H1 (cell line): Measurements from ENCODE around the gene TAGLN3. TPM values are rescaled to one million over a fixed set of nuclear protein-coding genes. Genes with fewer than 3 reads are reported as not detected.

Experiments used
- CTCF ChIA-PET: fragments of 300-600 bp; sonication (Branson Sonifier 250); formaldehyde crosslinking; loops from one replicate; lab custom pipeline; 2021; ENCODE audit not compliant: partially characterized antibody; lab: Charles Lee
- POLR2A ChIA-PET: fragments of 300-600 bp; sonication (Branson Sonifier 250); formaldehyde crosslinking; loops from one replicate; lab custom pipeline; 2021; ENCODE audit warnings: inconsistent platforms; ENCODE audit not compliant: partially characterized antibody; lab: Charles Lee
- DNase-seq, 2 experiments: peaks; one replicate each; pipeline versions ENCODE4 v3.0.0 to v3.0.0-alpha.2; 2010 to 2022; ENCODE audit warnings: low spot score in 2 of 2, low read depth in 1 of 2, mixed read lengths in 1 of 2
- FAIRE-seq: peaks from 2 replicates; lab custom pipeline; 2011; peaks lifted over from hg19 to GRCh38; lab: Jason Lieb, UNC
- H2AFZ ChIP-seq: 2 replicates; pipeline ENCODE4 v1.8.1; 2012; ENCODE audit warnings: low read length, inconsistent platforms
- H2AK5ac ChIP-seq: 2 replicates; pipeline ENCODE4 v1.6.1; 2013; ENCODE audit warnings: low read depth, low read length
- H2BK120ac ChIP-seq: replicated peaks from 2 replicates; pipeline ENCODE3; 2013; ENCODE audit warnings: low read depth, low read length, inconsistent platforms
- H2BK12ac ChIP-seq: 2 replicates; pipeline ENCODE4 v1.6.1; 2013; ENCODE audit warnings: low read depth, low read length
- H2BK15ac ChIP-seq: 2 replicates; pipeline ENCODE4 v1.6.1; 2013; ENCODE audit warnings: low read length
- H2BK20ac ChIP-seq: 2 replicates; pipeline ENCODE4 v1.6.1; 2013; ENCODE audit warnings: low read length
- H2BK5ac ChIP-seq: 2 replicates; pipeline ENCODE4 v1.6.1; 2013; ENCODE audit warnings: low read depth, low read length
- H3K14ac ChIP-seq: 2 replicates; pipeline ENCODE4 v1.6.1; 2013; ENCODE audit warnings: inconsistent platforms; ENCODE audit not compliant: insufficient read length
- H3K18ac ChIP-seq: 2 replicates; pipeline ENCODE4 v1.6.1; 2013; ENCODE audit warnings: low read length; ENCODE audit errors: extremely low read depth
- H3K23ac ChIP-seq: 2 replicates; pipeline ENCODE4 v1.6.1; 2013; ENCODE audit warnings: inconsistent platforms; ENCODE audit not compliant: insufficient read length
- H3K23me2 ChIP-seq: 2 replicates; pipeline ENCODE4 v1.6.1; 2013; ENCODE audit warnings: low read depth, low read length
- H3K27ac ChIP-seq: 2 replicates; pipeline ENCODE4 v1.6.1; 2011; ENCODE audit warnings: low read depth, low read length, inconsistent platforms
- H3K27me3 ChIP-seq, 4 experiments: replicated peaks in 1 of 4; 1 replicate in 1 of 4; 2 replicates in 3 of 4; pipeline versions ENCODE4 v1.6.1 to v1.8.1; 2011 to 2013; ENCODE audit warnings: low read length in 3 of 4, mild to moderate bottlenecking in 3 of 4, inconsistent platforms in 2 of 4, mixed read lengths in 2 of 4, moderate library complexity in 1 of 4; ENCODE audit not compliant: control insufficient read depth in 3 of 4, insufficient read depth in 3 of 4; ENCODE audit errors: extremely low read depth in 1 of 4
- H3K36me3 ChIP-seq, 4 experiments: 2 replicates each; pipeline versions ENCODE4 v1.6.1 to v1.8.1; 2011 to 2013; ENCODE audit warnings: mild to moderate bottlenecking in 4 of 4, low read length in 3 of 4, moderate library complexity in 2 of 4, control low read depth in 1 of 4, inconsistent platforms in 1 of 4; ENCODE audit not compliant: insufficient read depth in 4 of 4, control insufficient read depth in 2 of 4
- H3K4ac ChIP-seq: replicated peaks from 2 replicates; pipeline ENCODE3; 2013; ENCODE audit warnings: low read length, low read depth, mixed read lengths, inconsistent platforms; ENCODE audit not compliant: insufficient read length
- H3K4me1 ChIP-seq, 4 experiments: replicated peaks in 1 of 4; 1 replicate in 1 of 4; 2 replicates in 3 of 4; pipeline versions ENCODE4 v1.6.1 to v1.8.1; 2011 to 2013; ENCODE audit warnings: low read length in 3 of 4, inconsistent platforms in 2 of 4, mixed read lengths in 1 of 4; ENCODE audit not compliant: insufficient read depth in 4 of 4, control insufficient read depth in 3 of 4
- H3K4me2 ChIP-seq, 2 experiments: 2 replicates each; pipeline versions ENCODE4 v1.6.1 to v1.8.1; 2011 to 2013; ENCODE audit warnings: low read depth in 2 of 2, low read length in 2 of 2, control low read depth in 1 of 2, inconsistent platforms in 1 of 2, mild to moderate bottlenecking in 1 of 2; ENCODE audit not compliant: insufficient read depth in 1 of 2
- H3K4me3 ChIP-seq, 4 experiments: fragments of 200-600, 300-600 bp in 1 of 4; sonication (generic), shearing (Covaris generic), sonication (Bioruptor Twin) in 1 of 4; 2 replicates each; pipeline versions ENCODE4 v1.5.1 to v1.8.1; 2011 to 2016; ENCODE audit warnings: low read length in 4 of 4, low read depth in 3 of 4, control low read depth in 2 of 4, inconsistent platforms in 2 of 4, mild to moderate bottlenecking in 2 of 4, mixed read lengths in 1 of 4, moderate library complexity in 1 of 4; ENCODE audit not compliant: insufficient read depth in 2 of 4; ENCODE audit errors: extremely low read depth in 1 of 4
- H3K56ac ChIP-seq: replicated peaks from 2 replicates; pipeline ENCODE3; 2013; ENCODE audit warnings: low read depth, mild to moderate bottlenecking, mixed read lengths, low read length, inconsistent platforms; ENCODE audit not compliant: insufficient read length
- H3K79me1 ChIP-seq: 2 replicates; pipeline ENCODE4 v1.6.1; 2013; ENCODE audit warnings: low read depth, low read length, control low read depth
- H3K79me2 ChIP-seq, 2 experiments: 2 replicates each; pipeline versions ENCODE4 v1.6.1 to v1.8.1; 2012 to 2013; ENCODE audit warnings: low read length in 2 of 2, mild to moderate bottlenecking in 2 of 2, inconsistent platforms in 1 of 2; ENCODE audit not compliant: insufficient read depth in 2 of 2, control insufficient read depth in 1 of 2
- H3K9ac ChIP-seq, 4 experiments: replicated peaks in 1 of 4; 1 replicate in 1 of 4; 2 replicates in 3 of 4; pipeline versions ENCODE4 v1.6.1 to v1.8.1; 2011 to 2013; ENCODE audit warnings: low read depth in 3 of 4, low read length in 3 of 4, control low read depth in 2 of 4, mild to moderate bottlenecking in 2 of 4, moderate library complexity in 2 of 4, inconsistent platforms in 1 of 4; ENCODE audit errors: extremely low read depth in 1 of 4
- H3K9me3 ChIP-seq, 2 experiments: 2 replicates each; pipeline versions ENCODE4 v1.6.1 to v1.8.1; 2012 to 2013; ENCODE audit warnings: mild to moderate bottlenecking in 2 of 2, moderate library complexity in 2 of 2, control low read depth in 1 of 2, inconsistent platforms in 1 of 2, low read depth in 1 of 2, low read length in 1 of 2, mixed read lengths in 1 of 2; ENCODE audit not compliant: insufficient read depth in 2 of 2
- H4K20me1 ChIP-seq, 2 experiments: replicated peaks in 1 of 2; 2 replicates each; pipeline versions ENCODE3 to v1.8.1; 2011 to 2013; ENCODE audit warnings: inconsistent platforms in 2 of 2, low read length in 2 of 2, mild to moderate bottlenecking in 1 of 2; ENCODE audit not compliant: insufficient read depth in 2 of 2, control insufficient read depth in 1 of 2
- H4K5ac ChIP-seq: 2 replicates; pipeline ENCODE4 v1.6.1; 2013; ENCODE audit warnings: low read length, low read depth, mixed read lengths, inconsistent platforms; ENCODE audit not compliant: insufficient read length
- H4K8ac ChIP-seq: 2 replicates; pipeline ENCODE4 v1.8.0; 2013; ENCODE audit warnings: mild to moderate bottlenecking, moderate library complexity, low read length, inconsistent platforms; ENCODE audit not compliant: insufficient read depth; ENCODE audit errors: extremely low read depth
- H4K91ac ChIP-seq: replicated peaks from 2 replicates; pipeline ENCODE3; 2013; ENCODE audit warnings: low read length, mixed read lengths, inconsistent platforms; ENCODE audit not compliant: insufficient read length
- GABPA ChIP-seq: IDR thresholded peaks from 2 replicates; pipeline ENCODE4 v1.6.1; 2011; ENCODE audit warnings: mild to moderate bottlenecking, low read length, moderate library complexity, borderline replicate concordance; ENCODE audit not compliant: insufficient read depth
- POLR2AphosphoS5 ChIP-seq: IDR thresholded peaks from 2 replicates; pipeline ENCODE4 v1.6.1; 2011; ENCODE audit warnings: low read depth, low read length
- RXRA ChIP-seq: IDR thresholded peaks from 2 replicates; pipeline ENCODE4 v1.6.1; 2011; ENCODE audit warnings: low read depth, mild to moderate bottlenecking, low read length, moderate library complexity; ENCODE audit not compliant: insufficient read depth
- SP1 ChIP-seq: IDR thresholded peaks from 2 replicates; pipeline ENCODE4 v1.6.1; 2011; ENCODE audit warnings: low read depth, low read length
- WGBS, 2 experiments: shearing (Covaris generic) in 1 of 2; methylation state at CpG; one replicate each; pipeline versions ENCODE4 v1.1.6 to v1.1.7; 2013 to 2015; ENCODE audit warnings: low lambda C conversion rate in 2 of 2, mixed read lengths in 2 of 2, inconsistent platforms in 1 of 2, low coverage in 1 of 2, missing lambda C conversion rate in 1 of 2; ENCODE audit not compliant: insufficient replicate concordance in 2 of 2, insufficient coverage in 1 of 2, insufficient read length in 1 of 2; ENCODE audit errors: extremely low coverage in 1 of 2, missing lambda C conversion rate in 1 of 2; 5-methylcytosine and 5-hydroxymethylcytosine counted together
- polyA plus RNA-seq, 7 experiments: library from polyadenylated mRNA; depleted of rRNA in 3 of 7; stranded (reverse) in 5 of 7; unstranded in 2 of 7; fragments of >200 nt in 5 of 7; fragments of 200-250 nt in 2 of 7; gene quantifications; 1 replicate in 5 of 7; 2 replicates in 1 of 7; 4 replicates in 1 of 7; pipeline versions ENCODE4 v1.2.1 to v1.2.3, GENCODE V29; 2011 to 2013; ENCODE audit warnings: missing spikeins in 2 of 7, mixed read lengths in 2 of 7
- total RNA-seq: library from RNA; stranded (reverse); fragmentation: NEBNext Ultra II Directional; extraction: Animal tissue kit (Norgen Biotek cat#: 25700); gene quantifications from 2 replicates; pipeline ENCODE4 v1.2.1, GENCODE V29; 2021
- TF ChIP-seq, protein P1 (sequence below): IDR thresholded peaks from 2 replicates; pipeline ENCODE4 v1.6.1; 2011; ENCODE audit warnings: low read length, improper control_type of control experiment

TAGLN3 gene
- total and polyA plus RNA-seq, 2 of the 8 experiments (the other 6 are each of a cell fraction or from before 2014, with no cell fraction given): 6.3 to 7.5 TPM

DNA sequence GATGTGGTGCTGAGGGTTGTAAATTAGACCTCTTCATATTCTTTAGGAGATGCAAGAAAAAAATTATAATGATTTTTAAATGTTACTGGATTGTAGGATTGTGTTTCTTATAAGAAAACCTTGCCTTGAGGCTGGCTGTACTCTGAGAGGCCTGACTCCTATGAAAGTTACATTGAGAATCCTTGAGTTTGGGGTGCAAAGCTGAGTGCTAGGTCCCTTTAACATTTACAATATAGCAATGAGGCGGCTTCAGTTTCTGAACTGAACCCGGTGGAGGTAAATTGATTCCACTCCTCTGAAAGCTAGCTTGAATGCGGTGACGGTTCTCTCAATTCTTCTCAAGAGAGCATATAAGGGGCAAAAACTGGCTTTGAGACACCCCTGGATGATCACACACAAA, 35.7 kb downstream of the TAGLN3 start, which contains the start of gene TMPRSS7:
Gene TMPRSS7, plus strand, starts transcription at position 301 of the 400 bp plus-strand sequence. CDS start 110 bp downstream, outside the sequence.
- no peak within 1 kb of the TSS for H2BK12ac ChIP-seq
- H3K79me1 ChIP-seq: no peaks in the 10 kb centered on the region
- no peaks in the 10 kb centered on the region for H3K27me3 ChIP-seq
- H2BK5ac ChIP-seq: no peak within 1 kb of the TSS
- H3K14ac ChIP-seq: no peak within 1 kb of the TSS
- no peak within 1 kb of the TSS for H3K27ac ChIP-seq
- H2AFZ ChIP-seq: no peak within 1 kb of the TSS
- H2BK15ac ChIP-seq: no peak within 1 kb of the TSS
- TF ChIP-seq GABPA (no peak), SP1 (no peak), RXRA (no peak), POLR2AphosphoS5 (no peak)
- TF ChIP-seq, protein P1, sequence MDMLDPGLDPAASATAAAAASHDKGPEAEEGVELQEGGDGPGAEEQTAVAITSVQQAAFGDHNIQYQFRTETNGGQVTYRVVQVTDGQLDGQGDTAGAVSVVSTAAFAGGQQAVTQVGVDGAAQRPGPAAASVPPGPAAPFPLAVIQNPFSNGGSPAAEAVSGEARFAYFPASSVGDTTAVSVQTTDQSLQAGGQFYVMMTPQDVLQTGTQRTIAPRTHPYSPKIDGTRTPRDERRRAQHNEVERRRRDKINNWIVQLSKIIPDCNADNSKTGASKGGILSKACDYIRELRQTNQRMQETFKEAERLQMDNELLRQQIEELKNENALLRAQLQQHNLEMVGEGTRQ: no peak
- TF ChIP-seq, all 59 proteins: peak for 0
- no peaks in the 10 kb centered on the region for H3K79me2 ChIP-seq
- H3K9me3 ChIP-seq: peaks cover 9 to 26% of the 10 kb centered on the region in 2 experiments
- no peaks in the 10 kb centered on the region for H3K23me2 ChIP-seq
- no peak within 1 kb of the TSS for H3K9ac ChIP-seq
- H4K20me1 ChIP-seq: no peaks in the 10 kb centered on the region
- no peak within 1 kb of the TSS for H3K23ac ChIP-seq
- no peak within 1 kb of the TSS for H4K5ac ChIP-seq
- H3K4me1 ChIP-seq: no peaks in the 10 kb centered on the region; a peak in 2 of 7 replicates
- no peak within 1 kb of the TSS for H4K8ac ChIP-seq
- POLR2A ChIA-PET: no interaction called here
- H3K18ac ChIP-seq: no peak within 1 kb of the TSS
- peaks cover 0 to 4% (median 0%) of the 10 kb centered on the region in 4 experiments; a peak in 1 of 8 replicates for H3K36me3 ChIP-seq
- H4K91ac ChIP-seq: no peak within 1 kb of the TSS
- 91% methylated on average over 4 of the region's 4 CpGs; no CpG with 5 or more reads in 1 of the 2 experiments for WGBS, 2 experiments
- H2BK120ac ChIP-seq: no peak within 1 kb of the TSS
- FAIRE-seq: no peak
- no peak within 1 kb of the TSS for H3K4me3 ChIP-seq
- H3K4ac ChIP-seq: no peak within 1 kb of the TSS
- CTCF ChIA-PET: interaction anchor here (0.9 to 5.5 kb wide), 5 partner anchors 8 to 45 kb away, joined by 3 to 40 read pairs (median 4); no protein-coding TSS in a partner anchor
- no peak within 1 kb of the TSS for H3K4me2 ChIP-seq
- no peak within 1 kb of the TSS for H2AK5ac ChIP-seq
- no peak within 1 kb of the TSS for H3K56ac ChIP-seq
- no peak for DNase-seq
- H2BK20ac ChIP-seq: no peak within 1 kb of the TSS
